Loucy (cell line): ENCODE data around the gene ARHGEF12.

ENCODE experiments used
- EZH2phosphoT487 ChIP-seq: fragments of 200-600 bp; IDR thresholded peaks from 2 replicates; pipeline ENCODE4 v1.6.1; 2018; ENCODE audit warnings: antibody characterized with exemption, mild to moderate bottlenecking, moderate library complexity, borderline replicate concordance
- TF ChIP-seq, protein P1 (sequence below): fragments of 200-600 bp; sonication (generic); conservative IDR thresholded peaks from 2 replicates; pipeline ENCODE4 v1.5.1; 2014; ENCODE audit warnings: mild to moderate bottlenecking, antibody characterized with exemption, low read length

DNA sequence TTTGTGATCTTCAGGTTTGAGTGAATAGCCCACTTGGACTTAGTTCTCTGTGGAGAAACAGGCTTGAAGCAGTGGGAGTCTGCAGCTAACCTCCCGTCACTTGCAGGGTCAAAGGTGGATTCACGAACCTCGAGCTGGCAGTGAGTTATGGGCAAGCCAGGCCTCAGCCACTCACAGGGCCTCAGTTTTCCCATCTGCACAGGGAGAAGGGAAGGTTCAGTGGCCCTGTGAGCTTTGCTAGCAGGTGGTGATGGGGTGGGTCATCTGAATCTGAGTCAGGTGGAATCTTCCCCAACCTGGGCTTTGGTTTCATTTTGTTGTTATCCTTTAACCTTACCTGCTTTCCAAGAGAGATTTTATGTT lies 88.7 kb downstream of the ARHGEF12 start:
- TF ChIP-seq, protein P1, sequence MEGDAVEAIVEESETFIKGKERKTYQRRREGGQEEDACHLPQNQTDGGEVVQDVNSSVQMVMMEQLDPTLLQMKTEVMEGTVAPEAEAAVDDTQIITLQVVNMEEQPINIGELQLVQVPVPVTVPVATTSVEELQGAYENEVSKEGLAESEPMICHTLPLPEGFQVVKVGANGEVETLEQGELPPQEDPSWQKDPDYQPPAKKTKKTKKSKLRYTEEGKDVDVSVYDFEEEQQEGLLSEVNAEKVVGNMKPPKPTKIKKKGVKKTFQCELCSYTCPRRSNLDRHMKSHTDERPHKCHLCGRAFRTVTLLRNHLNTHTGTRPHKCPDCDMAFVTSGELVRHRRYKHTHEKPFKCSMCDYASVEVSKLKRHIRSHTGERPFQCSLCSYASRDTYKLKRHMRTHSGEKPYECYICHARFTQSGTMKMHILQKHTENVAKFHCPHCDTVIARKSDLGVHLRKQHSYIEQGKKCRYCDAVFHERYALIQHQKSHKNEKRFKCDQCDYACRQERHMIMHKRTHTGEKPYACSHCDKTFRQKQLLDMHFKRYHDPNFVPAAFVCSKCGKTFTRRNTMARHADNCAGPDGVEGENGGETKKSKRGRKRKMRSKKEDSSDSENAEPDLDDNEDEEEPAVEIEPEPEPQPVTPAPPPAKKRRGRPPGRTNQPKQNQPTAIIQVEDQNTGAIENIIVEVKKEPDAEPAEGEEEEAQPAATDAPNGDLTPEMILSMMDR, result no peak
- TF ChIP-seq EZH2phosphoT487, result no peak
